ENCODE results near the gene SAPCD2. TPM values are rescaled to one million over a fixed set of nuclear protein-coding genes. Genes with fewer than 3 reads are reported as not detected.
A peak's percentile ranks its signal among the peaks of the same experiment; 100 is the strongest.

The SAPCD2 gene
- total and polyA plus RNA-seq, 9 of the 15 experiments (the other 6 are each of a cell fraction or from before 2014, with no cell fraction given) = 3.4 to 91.8 (median 18.8) TPM

DNA sequence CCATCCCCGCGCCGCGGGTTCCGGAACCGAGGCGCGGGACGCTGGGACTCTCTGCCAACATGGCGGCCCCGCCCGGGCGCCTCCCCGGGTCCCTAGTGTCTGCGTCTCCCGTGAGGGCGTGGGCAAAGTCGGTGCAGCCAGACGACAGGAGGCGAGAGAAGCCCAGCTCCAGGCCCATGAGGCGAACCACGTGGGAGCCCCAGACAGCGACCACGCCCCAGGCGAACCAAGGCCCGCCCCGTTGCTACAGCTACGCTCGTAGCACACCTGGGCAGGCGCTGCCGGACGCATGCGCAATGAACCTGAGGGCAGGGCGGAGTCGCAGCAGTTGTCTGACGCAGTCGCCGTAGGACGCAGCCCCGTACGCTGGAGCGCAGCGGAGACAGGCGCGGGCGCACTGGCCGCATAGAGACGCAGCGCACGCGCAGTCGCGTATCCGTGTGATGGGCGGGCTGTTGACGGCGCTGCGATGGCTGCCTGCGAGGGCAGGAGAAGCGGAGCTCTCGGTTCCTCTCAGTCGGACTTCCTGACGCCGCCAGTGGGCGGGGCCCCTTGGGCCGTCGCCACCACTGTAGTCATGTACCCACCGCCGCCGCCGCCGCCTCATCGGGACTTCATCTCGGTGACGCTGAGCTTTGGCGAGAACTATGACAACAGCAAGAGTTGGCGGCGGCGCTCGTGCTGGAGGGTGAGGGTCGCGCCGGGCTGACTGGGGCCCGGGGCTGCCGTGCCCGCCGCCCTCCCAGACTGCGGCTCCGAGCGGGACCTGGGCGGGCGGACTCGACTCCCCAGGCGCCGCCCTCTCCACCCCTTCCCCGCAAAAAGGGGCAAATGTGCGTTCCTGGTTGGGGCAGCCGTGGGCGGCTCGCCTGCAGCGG is 16.4 kb upstream of the SAPCD2 start, which contains the start of gene MAN1B1 (continued):
- TF ChIP-seq, protein P1, sequence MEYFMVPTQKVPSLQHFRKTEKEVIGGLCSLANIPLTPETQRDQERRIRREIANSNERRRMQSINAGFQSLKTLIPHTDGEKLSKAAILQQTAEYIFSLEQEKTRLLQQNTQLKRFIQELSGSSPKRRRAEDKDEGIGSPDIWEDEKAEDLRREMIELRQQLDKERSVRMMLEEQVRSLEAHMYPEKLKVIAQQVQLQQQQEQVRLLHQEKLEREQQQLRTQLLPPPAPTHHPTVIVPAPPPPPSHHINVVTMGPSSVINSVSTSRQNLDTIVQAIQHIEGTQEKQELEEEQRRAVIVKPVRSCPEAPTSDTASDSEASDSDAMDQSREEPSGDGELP (CRISPR knock-in tag; IDR thresholded peaks at IDR 0.05; ENCODE audit: borderline replicate concordance) = peak; percentile 95
- TF ChIP-seq, protein P2, sequence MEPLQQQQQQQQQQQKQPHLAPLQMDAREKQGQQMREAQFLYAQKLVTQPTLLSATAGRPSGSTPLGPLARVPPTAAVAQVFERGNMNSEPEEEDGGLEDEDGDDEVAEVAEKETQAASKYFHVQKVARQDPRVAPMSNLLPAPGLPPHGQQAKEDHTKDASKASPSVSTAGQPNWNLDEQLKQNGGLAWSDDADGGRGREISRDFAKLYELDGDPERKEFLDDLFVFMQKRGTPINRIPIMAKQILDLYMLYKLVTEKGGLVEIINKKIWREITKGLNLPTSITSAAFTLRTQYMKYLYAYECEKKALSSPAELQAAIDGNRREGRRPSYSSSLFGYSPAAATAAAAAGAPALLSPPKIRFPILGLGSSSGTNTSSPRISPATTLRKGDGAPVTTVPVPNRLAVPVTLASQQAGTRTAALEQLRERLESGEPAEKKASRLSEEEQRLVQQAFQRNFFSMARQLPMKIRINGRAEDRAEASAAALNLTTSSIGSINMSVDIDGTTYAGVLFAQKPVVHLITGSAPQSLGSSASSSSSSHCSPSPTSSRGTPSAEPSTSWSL (CRISPR knock-in tag; IDR thresholded peaks at IDR 0.05; ENCODE audit: borderline replicate concordance) = no peak
- TF ChIP-seq GTF2A2 (tag; IDR thresholded peaks at IDR 0.05) = no peak
- TF ChIP-seq FOXJ2 (tag; IDR thresholded peaks at IDR 0.05) = no peak; the same call in 1 of the 2 replicates
- no peak for TF ChIP-seq TSC22D4 (tag; IDR thresholded peaks at IDR 0.05)
- no peak for TF ChIP-seq ZNF586 (CRISPR knock-in tag; conservative IDR thresholded peaks at IDR 0.05)
- TF ChIP-seq HNRNPUL1 (IDR thresholded peaks at IDR 0.05; ENCODE audit: low read length) = no peak
- TF ChIP-seq NR2C2 (CRISPR knock-in tag; IDR thresholded peaks at IDR 0.05) = peak; percentile 23; the same call in 1 of the 2 replicates
- TF ChIP-seq NR2C2 (tag; IDR thresholded peaks at IDR 0.05) = peak; percentile 33
- TF ChIP-seq MYBL2 (IDR thresholded peaks at IDR 0.05; ENCODE audit: low read depth) = no peak
- TF ChIP-seq MYBL2 (CRISPR knock-in tag; IDR thresholded peaks at IDR 0.05; ENCODE audit: borderline replicate concordance) = no peak
- TF ChIP-seq KLF10 (CRISPR knock-in tag; IDR thresholded peaks at IDR 0.05) = no peak
- TF ChIP-seq, protein P3, sequence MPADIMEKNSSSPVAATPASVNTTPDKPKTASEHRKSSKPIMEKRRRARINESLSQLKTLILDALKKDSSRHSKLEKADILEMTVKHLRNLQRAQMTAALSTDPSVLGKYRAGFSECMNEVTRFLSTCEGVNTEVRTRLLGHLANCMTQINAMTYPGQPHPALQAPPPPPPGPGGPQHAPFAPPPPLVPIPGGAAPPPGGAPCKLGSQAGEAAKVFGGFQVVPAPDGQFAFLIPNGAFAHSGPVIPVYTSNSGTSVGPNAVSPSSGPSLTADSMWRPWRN (IDR thresholded peaks at IDR 0.05; ENCODE audit: low read depth) = no peak
- TF ChIP-seq ZBTB1 (CRISPR knock-in tag; IDR thresholded peaks at IDR 0.05; ENCODE audit: borderline replicate concordance, low read depth) = no peak
- TF ChIP-seq, protein P4, sequence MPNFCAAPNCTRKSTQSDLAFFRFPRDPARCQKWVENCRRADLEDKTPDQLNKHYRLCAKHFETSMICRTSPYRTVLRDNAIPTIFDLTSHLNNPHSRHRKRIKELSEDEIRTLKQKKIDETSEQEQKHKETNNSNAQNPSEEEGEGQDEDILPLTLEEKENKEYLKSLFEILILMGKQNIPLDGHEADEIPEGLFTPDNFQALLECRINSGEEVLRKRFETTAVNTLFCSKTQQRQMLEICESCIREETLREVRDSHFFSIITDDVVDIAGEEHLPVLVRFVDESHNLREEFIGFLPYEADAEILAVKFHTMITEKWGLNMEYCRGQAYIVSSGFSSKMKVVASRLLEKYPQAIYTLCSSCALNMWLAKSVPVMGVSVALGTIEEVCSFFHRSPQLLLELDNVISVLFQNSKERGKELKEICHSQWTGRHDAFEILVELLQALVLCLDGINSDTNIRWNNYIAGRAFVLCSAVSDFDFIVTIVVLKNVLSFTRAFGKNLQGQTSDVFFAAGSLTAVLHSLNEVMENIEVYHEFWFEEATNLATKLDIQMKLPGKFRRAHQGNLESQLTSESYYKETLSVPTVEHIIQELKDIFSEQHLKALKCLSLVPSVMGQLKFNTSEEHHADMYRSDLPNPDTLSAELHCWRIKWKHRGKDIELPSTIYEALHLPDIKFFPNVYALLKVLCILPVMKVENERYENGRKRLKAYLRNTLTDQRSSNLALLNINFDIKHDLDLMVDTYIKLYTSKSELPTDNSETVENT (CRISPR knock-in tag; IDR thresholded peaks at IDR 0.05) = peak; percentile 4; the same call in 1 of the 2 replicates
- TF ChIP-seq C11orf30 (IDR thresholded peaks at IDR 0.05; ENCODE audit: low read depth) = no peak; the same call in none of the 2 replicates
- TF ChIP-seq, protein P5, sequence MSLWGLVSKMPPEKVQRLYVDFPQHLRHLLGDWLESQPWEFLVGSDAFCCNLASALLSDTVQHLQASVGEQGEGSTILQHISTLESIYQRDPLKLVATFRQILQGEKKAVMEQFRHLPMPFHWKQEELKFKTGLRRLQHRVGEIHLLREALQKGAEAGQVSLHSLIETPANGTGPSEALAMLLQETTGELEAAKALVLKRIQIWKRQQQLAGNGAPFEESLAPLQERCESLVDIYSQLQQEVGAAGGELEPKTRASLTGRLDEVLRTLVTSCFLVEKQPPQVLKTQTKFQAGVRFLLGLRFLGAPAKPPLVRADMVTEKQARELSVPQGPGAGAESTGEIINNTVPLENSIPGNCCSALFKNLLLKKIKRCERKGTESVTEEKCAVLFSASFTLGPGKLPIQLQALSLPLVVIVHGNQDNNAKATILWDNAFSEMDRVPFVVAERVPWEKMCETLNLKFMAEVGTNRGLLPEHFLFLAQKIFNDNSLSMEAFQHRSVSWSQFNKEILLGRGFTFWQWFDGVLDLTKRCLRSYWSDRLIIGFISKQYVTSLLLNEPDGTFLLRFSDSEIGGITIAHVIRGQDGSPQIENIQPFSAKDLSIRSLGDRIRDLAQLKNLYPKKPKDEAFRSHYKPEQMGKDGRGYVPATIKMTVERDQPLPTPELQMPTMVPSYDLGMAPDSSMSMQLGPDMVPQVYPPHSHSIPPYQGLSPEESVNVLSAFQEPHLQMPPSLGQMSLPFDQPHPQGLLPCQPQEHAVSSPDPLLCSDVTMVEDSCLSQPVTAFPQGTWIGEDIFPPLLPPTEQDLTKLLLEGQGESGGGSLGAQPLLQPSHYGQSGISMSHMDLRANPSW (CRISPR knock-in tag; IDR thresholded peaks at IDR 0.05) = 0 out of 2 replicates have a peak, but pooled peaks have one; percentile 81
- no peak for TF ChIP-seq SNRNP70 (optimal IDR thresholded peaks at IDR 0.05; ENCODE audit: low read depth, low read length)
- TF ChIP-seq ZBTB7A (IDR thresholded peaks at IDR 0.05; ENCODE audit: borderline replicate concordance, control insufficient read depth, low read depth, low read length) = peak; percentile 76; the same call in 1 of the 2 replicates

Measured in K562 (cell line).